ENCODE results near the gene RNF34.
A peak's percentile ranks its signal among the peaks of the same experiment; 100 is the strongest.

Gene RNF34

GRCh38 chr12:121466794-121467637, 67.1 kb downstream of the RNF34 start:
- TF ChIP-seq FOXP2 (optimal IDR thresholded peaks at IDR 0.05; ENCODE audit: borderline replicate concordance, extremely low read depth, extremely low read length, insufficient read depth): peak; percentile 8
- no peak for TF ChIP-seq SIN3A (IDR thresholded peaks at IDR 0.05; ENCODE audit: borderline replicate concordance, insufficient read depth, low read length)

GRCh38 chr12:121467638-121468498, 68.0 kb downstream of the RNF34 start:
- no peak for TF ChIP-seq POLR2AphosphoS5 (IDR thresholded peaks at IDR 0.05; ENCODE audit: low read depth, low read length)

GRCh38 chr12:121468499-121468801, 68.5 kb downstream of the RNF34 start:
- TF ChIP-seq TAF1 (IDR thresholded peaks at IDR 0.05; ENCODE audit: borderline replicate concordance, insufficient read depth, low read length): no peak
- no peak for TF ChIP-seq POLR2AphosphoS5 (IDR thresholded peaks at IDR 0.05; ENCODE audit: low read depth, low read length)
- no peak for TF ChIP-seq REST (IDR thresholded peaks at IDR 0.05; ENCODE audit: insufficient read depth in 1 of 2, low read depth in 2 of 2, low read length in 2 of 2)
- no peak for TF ChIP-seq SIN3A (IDR thresholded peaks at IDR 0.05; ENCODE audit: borderline replicate concordance, insufficient read depth, low read length)
- TF ChIP-seq FOXP2 (optimal IDR thresholded peaks at IDR 0.05; ENCODE audit: borderline replicate concordance, extremely low read depth, extremely low read length, insufficient read depth): no peak

GRCh38 chr12:121470751-121471150, 70.8 kb downstream of the RNF34 start:
- TF ChIP-seq FOXP2 (optimal IDR thresholded peaks at IDR 0.05; ENCODE audit: borderline replicate concordance, extremely low read depth, extremely low read length, insufficient read depth) (no peak), POLR2AphosphoS5 (IDR thresholded peaks at IDR 0.05; ENCODE audit: low read depth, low read length) (no peak), SIN3A (IDR thresholded peaks at IDR 0.05; ENCODE audit: borderline replicate concordance, insufficient read depth, low read length) (no peak), REST (IDR thresholded peaks at IDR 0.05; ENCODE audit: insufficient read depth in 1 of 2, low read depth in 2 of 2, low read length in 2 of 2) (no peak), TAF1 (IDR thresholded peaks at IDR 0.05; ENCODE audit: borderline replicate concordance, insufficient read depth, low read length) (no peak)

GRCh38 chr12:121472150-121472905, 72.4 kb downstream of the RNF34 start:
- TF ChIP-seq REST (IDR thresholded peaks at IDR 0.05; ENCODE audit: insufficient read depth in 1 of 2, low read depth in 2 of 2, low read length in 2 of 2) (no peak), SIN3A (IDR thresholded peaks at IDR 0.05; ENCODE audit: borderline replicate concordance, insufficient read depth, low read length) (no peak)

All from PFSK-1 (cell line).